Upper lobe of right lung (tissue), 1 donor: ENCODE data around the gene CHST11. TPM values are rescaled to one million over a fixed set of nuclear protein-coding genes. Genes with fewer than 3 reads are reported as not detected.
"Not testable (repeated sequence)": the region's sequence is repeated elsewhere in the genome, so short reads cannot be mapped to it uniquely, and the experiment has no call there.

ENCODE experiments used
- ATAC-seq: fragments of 200-7000 bp; cut with Tn5 transposase; one replicate; pipeline ENCODE4 v1.9.1; 2020; ENCODE audit warnings: mild to moderate bottlenecking, moderate library complexity
- DNase-seq: peaks from one replicate; pipeline ENCODE4 v3.0.0-alpha.2; 2020
- H3K27ac ChIP-seq: fragments of 200-600 bp; one replicate; pipeline ENCODE4 v1.8.0; 2022
- H3K27me3 ChIP-seq: fragments of 200-600 bp; one replicate; pipeline ENCODE4 v1.8.0; 2022; ENCODE audit warnings: mild to moderate bottlenecking
- H3K36me3 ChIP-seq: fragments of 200-600 bp; one replicate; pipeline ENCODE4 v1.8.0; 2022
- H3K4me1 ChIP-seq: fragments of 200-600 bp; one replicate; pipeline ENCODE4 v1.8.0; 2022
- H3K4me3 ChIP-seq: fragments of 200-600 bp; one replicate; pipeline ENCODE4 v1.8.0; 2022; ENCODE audit warnings: mild to moderate bottlenecking
- H3K9me3 ChIP-seq: fragments of 200-600 bp; one replicate; pipeline ENCODE4 v1.8.0; 2022
- intact Hi-C: fragments of 100-400 bp; cut with DNase I; formaldehyde crosslinking; loops from one replicate; pipeline ENCODE4 v1.11.0; 2022
- total RNA-seq: library from RNA; stranded (reverse); fragmentation: NEBNext Ultra II Directional; extraction: Animal tissue kit (Norgen Biotek cat#: 25700); gene quantifications from one replicate; pipeline ENCODE4 v1.2.1, GENCODE V29; 2021
- TF ChIP-seq, protein P1 (sequence below): fragments of 200-600 bp; IDR thresholded peaks from one replicate; pipeline ENCODE4 v1.8.0; 2022; ENCODE audit warnings: antibody characterized with exemption
- donor health status: DM: no; HTN: yes; CAD: no; lungs with severe emphysema.

CHST11 gene
- total RNA-seq, 1 donor from 2014 or later, result 56.6 TPM

DNA sequence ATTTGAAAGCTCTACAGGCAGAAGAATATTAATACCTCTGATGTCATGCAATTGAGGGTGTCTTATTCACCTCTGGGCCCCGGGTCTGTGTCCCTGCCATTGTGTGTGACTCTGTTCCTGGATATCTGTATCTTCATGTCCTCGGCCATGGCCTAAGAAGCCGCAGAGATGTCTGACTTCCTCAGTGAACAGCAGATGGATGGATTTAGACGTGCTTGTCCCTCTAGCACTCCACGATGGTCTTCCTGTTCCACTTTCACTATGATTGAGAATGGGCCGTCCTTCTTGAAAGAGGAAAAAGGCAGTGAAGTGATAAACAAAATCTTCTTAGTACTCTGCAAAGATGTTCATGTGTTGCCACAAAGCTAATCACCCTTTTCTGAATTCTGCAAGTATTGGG is 283.9 kb downstream of the CHST11 start:
- Histone ChIP-seq H3K9me3 (no peaks in the 10 kb centered on the region), H3K4me3 (no peak overlapping the region), H3K27me3 (no peaks in the 10 kb centered on the region), H3K36me3 (no peaks in the 10 kb centered on the region), H3K27ac (no peak overlapping the region), H3K4me1 (peaks cover 29% of the 10 kb centered on the region)
- no peak for DNase-seq
- TF ChIP-seq, protein P1, sequence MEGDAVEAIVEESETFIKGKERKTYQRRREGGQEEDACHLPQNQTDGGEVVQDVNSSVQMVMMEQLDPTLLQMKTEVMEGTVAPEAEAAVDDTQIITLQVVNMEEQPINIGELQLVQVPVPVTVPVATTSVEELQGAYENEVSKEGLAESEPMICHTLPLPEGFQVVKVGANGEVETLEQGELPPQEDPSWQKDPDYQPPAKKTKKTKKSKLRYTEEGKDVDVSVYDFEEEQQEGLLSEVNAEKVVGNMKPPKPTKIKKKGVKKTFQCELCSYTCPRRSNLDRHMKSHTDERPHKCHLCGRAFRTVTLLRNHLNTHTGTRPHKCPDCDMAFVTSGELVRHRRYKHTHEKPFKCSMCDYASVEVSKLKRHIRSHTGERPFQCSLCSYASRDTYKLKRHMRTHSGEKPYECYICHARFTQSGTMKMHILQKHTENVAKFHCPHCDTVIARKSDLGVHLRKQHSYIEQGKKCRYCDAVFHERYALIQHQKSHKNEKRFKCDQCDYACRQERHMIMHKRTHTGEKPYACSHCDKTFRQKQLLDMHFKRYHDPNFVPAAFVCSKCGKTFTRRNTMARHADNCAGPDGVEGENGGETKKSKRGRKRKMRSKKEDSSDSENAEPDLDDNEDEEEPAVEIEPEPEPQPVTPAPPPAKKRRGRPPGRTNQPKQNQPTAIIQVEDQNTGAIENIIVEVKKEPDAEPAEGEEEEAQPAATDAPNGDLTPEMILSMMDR, result no peak
- ATAC-seq, result peak; percentile 80
- intact Hi-C loops, result no loop called here

GRCh38 chr12:104741077-104741476 is 284.3 kb downstream of the CHST11 start:
- intact Hi-C loops, result no loop called here
- Histone ChIP-seq H3K36me3 (no peaks in the 10 kb centered on the region), H3K4me3 (no peak overlapping the region), H3K4me1 (peaks cover 24% of the 10 kb centered on the region), H3K27ac (no peak overlapping the region), H3K9me3 (no peaks in the 10 kb centered on the region), H3K27me3 (no peaks in the 10 kb centered on the region)
- ATAC-seq (peak; percentile 27), DNase-seq (no peak)
- TF ChIP-seq, protein P1, result no peak

DNA sequence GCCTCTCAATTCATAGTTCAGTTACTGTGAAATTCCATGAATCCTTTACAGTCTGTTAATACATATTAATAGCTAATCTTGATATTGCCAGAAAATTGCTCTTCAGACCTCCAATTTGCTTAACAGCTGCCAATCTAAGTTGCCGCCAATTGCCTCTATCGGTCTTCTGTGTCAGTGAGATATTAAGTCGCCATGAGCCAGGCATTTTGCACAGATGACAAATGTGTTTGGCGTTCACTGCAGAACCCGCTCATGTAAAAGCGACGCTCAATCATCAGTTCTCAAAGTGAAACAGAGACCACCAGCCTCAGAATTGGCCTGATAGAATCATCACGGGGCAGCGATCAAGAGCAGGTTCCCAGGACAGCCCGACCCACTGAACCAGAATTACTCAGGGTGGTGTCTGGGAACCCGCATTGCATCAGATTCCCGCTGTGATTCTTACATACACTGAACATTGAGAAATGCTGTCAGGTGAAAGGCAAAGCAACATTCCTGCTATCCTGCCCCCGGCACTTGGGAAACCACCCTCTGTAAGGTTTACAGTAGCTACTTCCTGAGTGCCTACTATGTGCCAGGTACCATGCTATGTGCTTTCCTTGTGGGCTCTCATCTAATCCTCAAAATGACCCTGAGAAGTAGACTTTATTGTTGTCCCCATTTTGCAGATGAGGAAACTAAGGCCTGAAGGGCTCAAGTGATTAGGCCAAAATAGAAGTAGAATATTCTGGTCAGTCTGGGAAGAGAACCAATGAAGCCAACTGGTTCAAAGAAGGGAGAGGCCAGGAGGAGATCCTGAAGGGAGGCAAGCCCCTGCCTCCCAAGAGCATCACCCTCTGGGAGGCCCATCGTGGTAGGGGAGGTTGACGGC is 285.0 kb downstream of the CHST11 start:
- no peaks in the 10 kb centered on the region for H3K9me3 ChIP-seq
- DNase-seq (no peak), ATAC-seq (peak; percentile 5)
- H3K27ac ChIP-seq, result no peak overlapping the region
- H3K27me3 ChIP-seq, result no peaks in the 10 kb centered on the region
- H3K36me3 ChIP-seq, result no peaks in the 10 kb centered on the region
- TF ChIP-seq, protein P1, result no peak
- H3K4me3 ChIP-seq, result no peak overlapping the region
- peaks cover 21% of the 10 kb centered on the region for H3K4me1 ChIP-seq
- intact Hi-C loops, result no loop called here

- intact Hi-C loops, result no loop called here
- Histone ChIP-seq H3K9me3 (no peaks in the 10 kb centered on the region), H3K27me3 (no peaks in the 10 kb centered on the region), H3K4me3 (no peak overlapping the region), H3K27ac (no peak overlapping the region), H3K4me1 (peaks cover 21% of the 10 kb centered on the region), H3K36me3 (no peaks in the 10 kb centered on the region)
- DNase-seq (no peak), ATAC-seq (peak; percentile 12)
- TF ChIP-seq, protein P1, result no peak
These were observed 285.9 kb downstream of the CHST11 start for GRCh38 chr12:104742551-104743201.

GRCh38 chr12:104743202-104743580 is 286.4 kb downstream of the CHST11 start:
- DNase-seq (no peak), ATAC-seq (no peak)
- TF ChIP-seq, protein P1, result no peak
- no peak overlapping the region for H3K4me3 ChIP-seq
- no peak overlapping the region for H3K27ac ChIP-seq
- peaks cover 21% of the 10 kb centered on the region for H3K4me1 ChIP-seq
- no peaks in the 10 kb centered on the region for H3K9me3 ChIP-seq
- no peaks in the 10 kb centered on the region for H3K27me3 ChIP-seq
- H3K36me3 ChIP-seq, result no peaks in the 10 kb centered on the region
- intact Hi-C loops, result no loop called here

- H3K9me3 ChIP-seq, ATAC-seq, H3K4me3 ChIP-seq, DNase-seq, H3K27ac ChIP-seq, intact Hi-C loops, H3K36me3 ChIP-seq, H3K27me3 ChIP-seq: not testable (repeated sequence)
- peaks cover 27% of the 10 kb centered on the region for H3K4me1 ChIP-seq
These were observed 287.2 kb downstream of the CHST11 start for GRCh38 chr12:104743753-104744548.
